Natural killer cell (primary cell): ENCODE measurements around the gene PSMB10. TPM values are rescaled to one million over a fixed set of nuclear protein-coding genes. Genes with fewer than 3 reads are reported as not detected.
A peak's percentile ranks its signal among the peaks of the same experiment; 100 is the strongest.

Experiments
- ATAC-seq, 3 donors: fragments of 150-1000 bp in 2 of 3; fragments of 200-7000 bp in 1 of 3; cut with Tn5 transposase; 1 replicate in 1 of 3; 2 replicates in 2 of 3; pipeline ENCODE4 v1.10.0; 2021; ENCODE audit warnings: mild to moderate bottlenecking in 2 of 3, moderate library complexity in 2 of 3
- DNase-seq, 2 donors: peaks; one replicate each; pipeline versions ENCODE4 v3.0.0 to v3.0.0-alpha.2; 2013 to 2021; ENCODE audit warnings: mixed read lengths in 1 of 2
- H3K27ac ChIP-seq: one replicate; pipeline ENCODE4 v1.5.1; 2013; ENCODE audit warnings: mild to moderate bottlenecking, low read length
- H3K27me3 ChIP-seq: one replicate; pipeline ENCODE4 v1.6.1; 2013; ENCODE audit warnings: low read length; ENCODE audit not compliant: control insufficient read depth, insufficient read depth
- H3K36me3 ChIP-seq: one replicate; pipeline ENCODE4 v1.6.1; 2013; ENCODE audit warnings: low read length; ENCODE audit not compliant: control insufficient read depth, insufficient read depth
- H3K4me1 ChIP-seq: one replicate; pipeline ENCODE4 v1.6.1; 2013; ENCODE audit warnings: low read length; ENCODE audit not compliant: control insufficient read depth, insufficient read depth
- H3K4me3 ChIP-seq: one replicate; pipeline ENCODE4 v1.5.1; 2013; ENCODE audit warnings: low read length
- H3K9me3 ChIP-seq: one replicate; pipeline ENCODE4 v1.6.1; 2013; ENCODE audit warnings: low read length; ENCODE audit not compliant: control insufficient read depth, insufficient read depth
- H3K27ac Mint-ChIP-seq, 2 donors: one replicate each; pipeline ENCODE4 v1.8.0; 2022; ENCODE audit warnings: mild to moderate bottlenecking in 2 of 2, mixed read lengths in 2 of 2, moderate library complexity in 1 of 2
- H3K27me3 Mint-ChIP-seq, 2 donors: one replicate each; pipeline ENCODE4 v1.8.0; 2022; ENCODE audit warnings: low read depth in 2 of 2, mixed read lengths in 2 of 2
- H3K36me3 Mint-ChIP-seq: one replicate; pipeline ENCODE4 v1.8.0; 2022; ENCODE audit warnings: mixed read lengths
- H3K4me1 Mint-ChIP-seq, 2 donors: one replicate each; pipeline ENCODE4 v1.8.0; 2022; ENCODE audit warnings: mixed read lengths in 2 of 2
- H3K4me3 Mint-ChIP-seq: one replicate; pipeline ENCODE4 v1.8.0; 2022; ENCODE audit warnings: mild to moderate bottlenecking, moderate library complexity, mixed read lengths
- H3K9me3 Mint-ChIP-seq, 2 donors: one replicate each; pipeline ENCODE4 v1.8.0; 2022; ENCODE audit warnings: mixed read lengths in 2 of 2
- WGBS: methylation state at CpG from one replicate; pipeline ENCODE4 v1.1.7; 2013; ENCODE audit warnings: missing lambda C conversion rate; ENCODE audit not compliant: insufficient coverage; 5-methylcytosine and 5-hydroxymethylcytosine counted together
- intact Hi-C: fragments of 100-400 bp; cut with micrococcal nuclease; formaldehyde crosslinking; loops from one replicate; pipeline ENCODE4 v1.14.2; 2022
- total RNA-seq, 4 donors: library from RNA; stranded (reverse); fragments of 120-200 nt in 1 of 4; gene quantifications; one replicate each; pipeline versions ENCODE4 v1.2.3 to v1.2.4, GENCODE V29; 2013 to 2022
- TF ChIP-seq, protein P1 (sequence below): fragments of 200-600 bp; IDR thresholded peaks from one replicate; pipeline ENCODE4 v1.8.0; 2022; ENCODE audit warnings: antibody characterized with exemption

PSMB10 gene
- total RNA-seq, 3 donors from 2014 or later (not counting 1 experiment from before 2014, with no cell fraction given): 237 to 247 (median 243) TPM

GRCh38 chr16:67928561-67929364, 7.9 kb downstream of the PSMB10 start:
- peaks cover 57% of the 10 kb centered on the region for H3K36me3 ChIP-seq
- H3K4me3 ChIP-seq: no peak overlapping the region
- Mint-ChIP-seq H3K9me3 (no peaks in the 10 kb centered on the region), H3K27ac (peak overlapping the region in 1 of 2 donors; percentile 47), H3K36me3 (no peaks in the 10 kb centered on the region), H3K4me3 (no peak overlapping the region), H3K27me3 (no peaks in the 10 kb centered on the region), H3K4me1 (peaks cover 3 to 12% of the 10 kb centered on the region in 2 donors)
- intact Hi-C loops: loop anchor here (2.0 to 5.0 kb wide), 3 partner anchors 41 to 256 kb away; no protein-coding TSS in a partner anchor
- H3K27me3 ChIP-seq: no peaks in the 10 kb centered on the region
- H3K9me3 ChIP-seq: no peaks in the 10 kb centered on the region
- TF ChIP-seq, protein P1, sequence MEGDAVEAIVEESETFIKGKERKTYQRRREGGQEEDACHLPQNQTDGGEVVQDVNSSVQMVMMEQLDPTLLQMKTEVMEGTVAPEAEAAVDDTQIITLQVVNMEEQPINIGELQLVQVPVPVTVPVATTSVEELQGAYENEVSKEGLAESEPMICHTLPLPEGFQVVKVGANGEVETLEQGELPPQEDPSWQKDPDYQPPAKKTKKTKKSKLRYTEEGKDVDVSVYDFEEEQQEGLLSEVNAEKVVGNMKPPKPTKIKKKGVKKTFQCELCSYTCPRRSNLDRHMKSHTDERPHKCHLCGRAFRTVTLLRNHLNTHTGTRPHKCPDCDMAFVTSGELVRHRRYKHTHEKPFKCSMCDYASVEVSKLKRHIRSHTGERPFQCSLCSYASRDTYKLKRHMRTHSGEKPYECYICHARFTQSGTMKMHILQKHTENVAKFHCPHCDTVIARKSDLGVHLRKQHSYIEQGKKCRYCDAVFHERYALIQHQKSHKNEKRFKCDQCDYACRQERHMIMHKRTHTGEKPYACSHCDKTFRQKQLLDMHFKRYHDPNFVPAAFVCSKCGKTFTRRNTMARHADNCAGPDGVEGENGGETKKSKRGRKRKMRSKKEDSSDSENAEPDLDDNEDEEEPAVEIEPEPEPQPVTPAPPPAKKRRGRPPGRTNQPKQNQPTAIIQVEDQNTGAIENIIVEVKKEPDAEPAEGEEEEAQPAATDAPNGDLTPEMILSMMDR: peak; percentile 75
- ATAC-seq (peak; percentile 78 to 94 (median 85)), DNase-seq (peak; percentile 54 to 85)
- WGBS: 57% methylated on average over 16 of the region's 16 CpGs
- H3K4me1 ChIP-seq: peaks cover 7% of the 10 kb centered on the region
- H3K27ac ChIP-seq: no peak overlapping the region

- intact Hi-C loops: loop anchor here (2.0 to 5.0 kb wide), 3 partner anchors 41 to 255 kb away; no protein-coding TSS in a partner anchor
- peak in 1 of 3 donors; percentile 7 for ATAC-seq
- peaks cover 58% of the 10 kb centered on the region for H3K36me3 ChIP-seq
- no peak overlapping the region for H3K4me3 ChIP-seq
- Mint-ChIP-seq H3K9me3 (no peaks in the 10 kb centered on the region), H3K4me1 (peaks cover 0 to 10% of the 10 kb centered on the region in 2 donors), H3K27ac (peak overlapping the region in 1 of 2 donors; percentile 47), H3K36me3 (no peaks in the 10 kb centered on the region), H3K4me3 (no peak overlapping the region), H3K27me3 (no peaks in the 10 kb centered on the region)
- no peaks in the 10 kb centered on the region for H3K27me3 ChIP-seq
- no peak for DNase-seq
- TF ChIP-seq, protein P1: no peak
- H3K9me3 ChIP-seq: no peaks in the 10 kb centered on the region
- H3K27ac ChIP-seq: no peak overlapping the region
- WGBS: 88% methylated on average over 7 of the region's 7 CpGs
- H3K4me1 ChIP-seq: peaks cover 7% of the 10 kb centered on the region
These were observed 8.5 kb downstream of the PSMB10 start for GRCh38 chr16:67928147-67928546.

GRCh38 chr16:67927131-67927941, 9.3 kb downstream of the PSMB10 start:
- Mint-ChIP-seq H3K27ac (no peak overlapping the region), H3K36me3 (no peaks in the 10 kb centered on the region), H3K9me3 (no peaks in the 10 kb centered on the region), H3K27me3 (no peaks in the 10 kb centered on the region), H3K4me3 (no peak overlapping the region), H3K4me1 (peaks cover 0 to 10% of the 10 kb centered on the region in 2 donors)
- no peak for ATAC-seq
- 94% methylated on average over 22 of the region's 22 CpGs for WGBS
- H3K9me3 ChIP-seq: no peaks in the 10 kb centered on the region
- peaks cover 56% of the 10 kb centered on the region for H3K36me3 ChIP-seq
- no peak overlapping the region for H3K4me3 ChIP-seq
- peaks cover 7% of the 10 kb centered on the region for H3K4me1 ChIP-seq
- TF ChIP-seq, protein P1: no peak
- intact Hi-C loops: loop anchor here (5.0 kb wide), 1 partner anchor 40 kb away; no protein-coding TSS in a partner anchor
- H3K27ac ChIP-seq: no peak overlapping the region
- no peak for DNase-seq
- H3K27me3 ChIP-seq: no peaks in the 10 kb centered on the region
